SK-N-SH (cell line): ENCODE measurements around the gene VRK2. TPM values are rescaled to one million over a fixed set of nuclear protein-coding genes. Genes with fewer than 3 reads are reported as not detected.

Experiments used
- CHD2 ChIP-seq: fragments of 150-350 bp; IDR thresholded peaks from 2 replicates; pipeline ENCODE4 v1.6.1; 2018; ENCODE audit warnings: low read length; ENCODE audit not compliant: partially characterized antibody
- ELF1 ChIP-seq: IDR thresholded peaks from 2 replicates; pipeline ENCODE4 v1.4.0; 2012
- EP300 ChIP-seq, 2 experiments: IDR thresholded peaks; 2 replicates each; pipeline versions ENCODE4 v1.4.0 to v1.6.1; 2012; ENCODE audit warnings: borderline replicate concordance in 1 of 2, low read depth in 1 of 2, low read length in 1 of 2
- EZH2phosphoT487 ChIP-seq: fragments of 200-600 bp; sonication (generic); IDR thresholded peaks from 2 replicates; pipeline ENCODE4 v1.6.1; 2017; ENCODE audit warnings: low read depth, mixed run types, mild to moderate bottlenecking, antibody characterized with exemption, moderate library complexity, borderline replicate concordance
- FOXJ3 ChIP-seq: sonication (generic); formaldehyde crosslinking; IDR thresholded peaks from 2 replicates; pipeline ENCODE4 v1.5.1; 2020; ENCODE audit warnings: mild to moderate bottlenecking, missing genetic modification reagents
- FOXM1 ChIP-seq: IDR thresholded peaks from 2 replicates; pipeline ENCODE4 v1.4.0; 2012; ENCODE audit warnings: low read depth, mild to moderate bottlenecking
- GABPA ChIP-seq: IDR thresholded peaks from 2 replicates; pipeline ENCODE4 v1.4.0; 2012; ENCODE audit warnings: low read depth, mild to moderate bottlenecking
- GATA2 ChIP-seq: sonication (generic); formaldehyde crosslinking; IDR thresholded peaks from 2 replicates; pipeline ENCODE4 v1.5.0; 2020; ENCODE audit warnings: mild to moderate bottlenecking, missing genetic modification reagents
- MEF2A ChIP-seq: IDR thresholded peaks from 2 replicates; pipeline ENCODE4 v1.4.0; 2012; ENCODE audit warnings: low read depth, borderline replicate concordance
- RAD21 ChIP-seq: IDR thresholded peaks from 2 replicates; pipeline ENCODE4 v1.6.1; 2012; ENCODE audit warnings: mild to moderate bottlenecking, low read length
- RCOR1 ChIP-seq: fragments of 150-350 bp; IDR thresholded peaks from 2 replicates; pipeline ENCODE4 v1.6.1; 2017; ENCODE audit warnings: antibody characterized with exemption, low read length
- SMC3 ChIP-seq: IDR thresholded peaks from 2 replicates; pipeline ENCODE4 v1.6.1; 2012; ENCODE audit warnings: low read depth, low read length, improper control_type of control experiment
- TAF1 ChIP-seq: IDR thresholded peaks from 2 replicates; pipeline ENCODE4 v1.6.1; 2012; ENCODE audit warnings: low read depth, mild to moderate bottlenecking, low read length, moderate library complexity, borderline replicate concordance
- TCF12 ChIP-seq: IDR thresholded peaks from 2 replicates; pipeline ENCODE4 v1.4.0; 2012
- TEAD4 ChIP-seq: IDR thresholded peaks from 2 replicates; pipeline ENCODE4 v1.4.0; 2012; ENCODE audit warnings: mild to moderate bottlenecking, borderline replicate concordance; ENCODE audit not compliant: insufficient read depth
- YY1 ChIP-seq: IDR thresholded peaks from 2 replicates; pipeline ENCODE4 v1.4.0; 2012; ENCODE audit warnings: low read depth, mild to moderate bottlenecking
- polyA plus RNA-seq, 3 experiments: library from polyadenylated mRNA; depleted of rRNA; stranded (reverse); fragments of >200 nt; gene quantifications; 2 replicates each; pipeline ENCODE4 v1.2.3, GENCODE V29; 2012
- TF ChIP-seq, protein P1 (sequence below): IDR thresholded peaks from 2 replicates; pipeline ENCODE4 v1.4.0; 2012; ENCODE audit warnings: low read depth
- TF ChIP-seq, protein P2 (sequence below): fragments of 150-350 bp; IDR thresholded peaks from 2 replicates; pipeline ENCODE4 v1.6.1; 2017; ENCODE audit warnings: antibody characterized with exemption, low read length, low read depth, borderline replicate concordance
- TF ChIP-seq, protein P3 (sequence below): fragments of 150-350 bp; IDR thresholded peaks from 2 replicates; pipeline ENCODE4 v1.6.1; 2016; ENCODE audit warnings: mild to moderate bottlenecking, low read depth, low read length
- TF ChIP-seq, protein P4 (sequence below): IDR thresholded peaks from 2 replicates; pipeline ENCODE4; 2012
- TF ChIP-seq, protein P5 (sequence below): fragments of 200-600 bp; sonication (generic); IDR thresholded peaks from 2 replicates; pipeline ENCODE4 v1.6.1; 2017; ENCODE audit warnings: antibody characterized with exemption, mild to moderate bottlenecking, moderate library complexity
- TF ChIP-seq, protein P6 (sequence below): IDR thresholded peaks from 2 replicates; pipeline ENCODE4 v1.4.0; 2012; ENCODE audit warnings: low read depth, borderline replicate concordance

VRK2 gene
- polyA plus RNA-seq, 1 of the 3 experiments (the other 2 are of a cell fraction) = not detected

DNA sequence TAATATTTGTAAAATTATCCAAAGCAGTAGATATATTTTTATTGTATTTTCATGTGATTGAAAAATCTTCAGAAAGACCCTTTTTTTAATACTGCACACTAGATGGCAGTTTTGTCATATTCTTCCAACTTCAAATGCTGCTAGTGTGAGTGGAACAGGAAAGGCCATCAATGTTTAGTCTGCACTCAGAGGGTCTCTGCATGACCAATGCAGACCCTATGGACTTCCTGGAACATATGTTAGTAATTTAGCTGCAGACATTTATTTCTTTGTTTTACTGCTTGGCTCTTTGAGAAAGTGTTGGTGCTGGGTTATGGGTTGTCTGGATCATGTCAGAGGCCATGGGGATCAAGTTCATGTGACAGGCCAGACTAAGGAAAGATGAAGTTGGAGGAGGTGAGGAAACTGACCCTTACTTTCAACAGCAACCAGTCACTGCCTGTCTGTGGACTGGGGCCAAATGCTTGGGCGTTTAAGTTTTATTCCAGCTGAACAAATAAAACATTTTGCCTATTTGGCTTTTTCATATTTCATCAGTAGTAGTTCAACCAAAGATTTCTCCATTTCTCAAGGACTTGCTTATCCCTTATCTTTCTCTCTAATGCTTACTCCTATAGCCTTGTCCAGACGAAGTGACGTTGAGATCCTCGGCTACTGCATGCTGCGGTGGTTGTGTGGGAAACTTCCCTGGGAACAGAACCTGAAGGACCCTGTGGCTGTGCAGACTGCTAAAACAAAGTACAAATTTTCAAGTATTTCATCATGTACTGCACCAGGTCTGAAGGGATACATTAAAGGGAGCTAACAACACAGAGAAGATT is 84.8 kb downstream of the VRK2 start (continued):
- no peak for TF ChIP-seq MEF2A
- TF ChIP-seq YY1 = no peak
- TF ChIP-seq ELF1 = no peak
- peak; percentile 62; the same call in 1 of the 2 replicates for TF ChIP-seq SMC3
- TF ChIP-seq, protein P1, sequence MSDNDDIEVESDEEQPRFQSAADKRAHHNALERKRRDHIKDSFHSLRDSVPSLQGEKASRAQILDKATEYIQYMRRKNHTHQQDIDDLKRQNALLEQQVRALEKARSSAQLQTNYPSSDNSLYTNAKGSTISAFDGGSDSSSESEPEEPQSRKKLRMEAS = no peak
- TF ChIP-seq TCF12 = peak; percentile 96
- TF ChIP-seq, protein P2, sequence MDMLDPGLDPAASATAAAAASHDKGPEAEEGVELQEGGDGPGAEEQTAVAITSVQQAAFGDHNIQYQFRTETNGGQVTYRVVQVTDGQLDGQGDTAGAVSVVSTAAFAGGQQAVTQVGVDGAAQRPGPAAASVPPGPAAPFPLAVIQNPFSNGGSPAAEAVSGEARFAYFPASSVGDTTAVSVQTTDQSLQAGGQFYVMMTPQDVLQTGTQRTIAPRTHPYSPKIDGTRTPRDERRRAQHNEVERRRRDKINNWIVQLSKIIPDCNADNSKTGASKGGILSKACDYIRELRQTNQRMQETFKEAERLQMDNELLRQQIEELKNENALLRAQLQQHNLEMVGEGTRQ = no peak
- TF ChIP-seq, protein P3, sequence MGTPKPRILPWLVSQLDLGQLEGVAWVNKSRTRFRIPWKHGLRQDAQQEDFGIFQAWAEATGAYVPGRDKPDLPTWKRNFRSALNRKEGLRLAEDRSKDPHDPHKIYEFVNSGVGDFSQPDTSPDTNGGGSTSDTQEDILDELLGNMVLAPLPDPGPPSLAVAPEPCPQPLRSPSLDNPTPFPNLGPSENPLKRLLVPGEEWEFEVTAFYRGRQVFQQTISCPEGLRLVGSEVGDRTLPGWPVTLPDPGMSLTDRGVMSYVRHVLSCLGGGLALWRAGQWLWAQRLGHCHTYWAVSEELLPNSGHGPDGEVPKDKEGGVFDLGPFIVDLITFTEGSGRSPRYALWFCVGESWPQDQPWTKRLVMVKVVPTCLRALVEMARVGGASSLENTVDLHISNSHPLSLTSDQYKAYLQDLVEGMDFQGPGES = no peak
- TF ChIP-seq FOXM1 = no peak
- TF ChIP-seq FOXJ3 (CRISPR knock-in tag) = peak; percentile 56; the same call in 1 of the 2 replicates
- TF ChIP-seq CHD2 = peak; percentile 25
- TF ChIP-seq EZH2phosphoT487 = no peak
- TF ChIP-seq, protein P4, sequence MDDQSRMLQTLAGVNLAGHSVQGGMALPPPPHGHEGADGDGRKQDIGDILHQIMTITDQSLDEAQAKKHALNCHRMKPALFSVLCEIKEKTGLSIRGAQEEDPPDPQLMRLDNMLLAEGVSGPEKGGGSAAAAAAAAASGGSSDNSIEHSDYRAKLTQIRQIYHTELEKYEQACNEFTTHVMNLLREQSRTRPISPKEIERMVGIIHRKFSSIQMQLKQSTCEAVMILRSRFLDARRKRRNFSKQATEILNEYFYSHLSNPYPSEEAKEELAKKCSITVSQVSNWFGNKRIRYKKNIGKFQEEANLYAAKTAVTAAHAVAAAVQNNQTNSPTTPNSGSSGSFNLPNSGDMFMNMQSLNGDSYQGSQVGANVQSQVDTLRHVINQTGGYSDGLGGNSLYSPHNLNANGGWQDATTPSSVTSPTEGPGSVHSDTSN = peak; percentile 84
- no peak for TF ChIP-seq TAF1
- TF ChIP-seq, protein P5, sequence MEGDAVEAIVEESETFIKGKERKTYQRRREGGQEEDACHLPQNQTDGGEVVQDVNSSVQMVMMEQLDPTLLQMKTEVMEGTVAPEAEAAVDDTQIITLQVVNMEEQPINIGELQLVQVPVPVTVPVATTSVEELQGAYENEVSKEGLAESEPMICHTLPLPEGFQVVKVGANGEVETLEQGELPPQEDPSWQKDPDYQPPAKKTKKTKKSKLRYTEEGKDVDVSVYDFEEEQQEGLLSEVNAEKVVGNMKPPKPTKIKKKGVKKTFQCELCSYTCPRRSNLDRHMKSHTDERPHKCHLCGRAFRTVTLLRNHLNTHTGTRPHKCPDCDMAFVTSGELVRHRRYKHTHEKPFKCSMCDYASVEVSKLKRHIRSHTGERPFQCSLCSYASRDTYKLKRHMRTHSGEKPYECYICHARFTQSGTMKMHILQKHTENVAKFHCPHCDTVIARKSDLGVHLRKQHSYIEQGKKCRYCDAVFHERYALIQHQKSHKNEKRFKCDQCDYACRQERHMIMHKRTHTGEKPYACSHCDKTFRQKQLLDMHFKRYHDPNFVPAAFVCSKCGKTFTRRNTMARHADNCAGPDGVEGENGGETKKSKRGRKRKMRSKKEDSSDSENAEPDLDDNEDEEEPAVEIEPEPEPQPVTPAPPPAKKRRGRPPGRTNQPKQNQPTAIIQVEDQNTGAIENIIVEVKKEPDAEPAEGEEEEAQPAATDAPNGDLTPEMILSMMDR = peak; percentile 72
- TF ChIP-seq RAD21 = peak; percentile 88
- no peak for TF ChIP-seq GABPA
- peak; percentile 29; the same call in 1 of the 2 replicates for TF ChIP-seq TEAD4
- no peak for TF ChIP-seq GATA2 (CRISPR knock-in tag)
- TF ChIP-seq EP300 (IDR thresholded peaks at IDR 0.05; ENCODE audit: borderline replicate concordance in 1 of 2, low read depth in 1 of 2, low read length in 1 of 2) = peak; percentile 70 to 78; a peak in 3 of 4 replicates
- peak; percentile 23; the same call in 1 of the 2 replicates for TF ChIP-seq RCOR1
- TF ChIP-seq, protein P6, sequence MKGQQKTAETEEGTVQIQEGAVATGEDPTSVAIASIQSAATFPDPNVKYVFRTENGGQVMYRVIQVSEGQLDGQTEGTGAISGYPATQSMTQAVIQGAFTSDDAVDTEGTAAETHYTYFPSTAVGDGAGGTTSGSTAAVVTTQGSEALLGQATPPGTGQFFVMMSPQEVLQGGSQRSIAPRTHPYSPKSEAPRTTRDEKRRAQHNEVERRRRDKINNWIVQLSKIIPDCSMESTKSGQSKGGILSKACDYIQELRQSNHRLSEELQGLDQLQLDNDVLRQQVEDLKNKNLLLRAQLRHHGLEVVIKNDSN = no peak
- TF ChIP-seq, all 33 proteins: peak for 14
